GM10847 (cell line): ENCODE data around the gene MYCBP2.

Source experiments
- POLR2A ChIP-seq: IDR thresholded peaks from 2 replicates; pipeline ENCODE4 v1.6.1; 2011; ENCODE audit not compliant: insufficient read length; ENCODE audit errors: extremely low read depth

The MYCBP2 gene

GRCh38 chr13:77326905-77327604 lies at the start of gene MYCBP2:
Gene MYCBP2 (minus strand): TSS chr13:77327094. CDS start chr13:77326775, 319 bp downstream.
- TF ChIP-seq POLR2A: peak; percentile 84

GRCh38 chr13:77375560-77376108 lies 48.7 kb upstream of the MYCBP2 start:
- no peak for TF ChIP-seq POLR2A

- no peak for TF ChIP-seq POLR2A
These were observed 47.9 kb upstream of the MYCBP2 start for GRCh38 chr13:77374786-77375185.

- no peak for TF ChIP-seq POLR2A
These were observed 47.4 kb upstream of the MYCBP2 start for GRCh38 chr13:77374339-77374738.

GRCh38 chr13:77373502-77373901 lies 46.6 kb upstream of the MYCBP2 start:
- TF ChIP-seq POLR2A: no peak

- no peak for TF ChIP-seq POLR2A
These were observed 45.4 kb upstream of the MYCBP2 start for GRCh38 chr13:77372275-77372674.

GRCh38 chr13:77370888-77371287 lies 44.0 kb upstream of the MYCBP2 start:
- no peak for TF ChIP-seq POLR2A

- TF ChIP-seq POLR2A: no peak
These were observed 35.3 kb upstream of the MYCBP2 start for GRCh38 chr13:77362166-77362565.

- TF ChIP-seq POLR2A: no peak
These were observed 33.3 kb upstream of the MYCBP2 start for GRCh38 chr13:77360032-77360685.

- no peak for TF ChIP-seq POLR2A
These were observed 32.3 kb upstream of the MYCBP2 start for GRCh38 chr13:77359171-77359570.

- TF ChIP-seq POLR2A: no peak
These were observed 31.1 kb upstream of the MYCBP2 start for GRCh38 chr13:77358001-77358400.

- TF ChIP-seq POLR2A: no peak
These were observed 29.3 kb upstream of the MYCBP2 start for GRCh38 chr13:77356155-77356554.

GRCh38 chr13:77353995-77354394 lies 27.1 kb upstream of the MYCBP2 start:
- TF ChIP-seq POLR2A: no peak

GRCh38 chr13:77351315-77351714 lies 24.4 kb upstream of the MYCBP2 start:
- TF ChIP-seq POLR2A: no peak

GRCh38 chr13:77350811-77351210 lies 23.9 kb upstream of the MYCBP2 start:
- TF ChIP-seq POLR2A: no peak

- no peak for TF ChIP-seq POLR2A
These were observed 22.5 kb upstream of the MYCBP2 start for GRCh38 chr13:77349365-77349764.
